H1 (cell line): ENCODE results near the gene SLC15A2. TPM values are rescaled to one million over a fixed set of nuclear protein-coding genes. Genes with fewer than 3 reads are reported as not detected.

Experiments
- CBX5 ChIP-seq: fragments of 300-800, 300-1000 bp; sonication (generic); IDR thresholded peaks from 2 replicates; pipeline ENCODE4 v1.7.1; 2016; ENCODE audit warnings: antibody characterized with exemption, low read length, low read depth
- CEBPB ChIP-seq: IDR thresholded peaks from 2 replicates; pipeline ENCODE4 v1.6.1; 2012; ENCODE audit warnings: low read depth, low read length
- EP300 ChIP-seq, 2 experiments: IDR thresholded peaks; 1 replicate in 1 of 2; 2 replicates in 1 of 2; pipeline ENCODE4 v1.6.1; 2011 to 2012; ENCODE audit warnings: low read depth in 2 of 2, low read length in 2 of 2, mild to moderate bottlenecking in 2 of 2, borderline replicate concordance in 1 of 2, inconsistent platforms in 1 of 2, moderate library complexity in 1 of 2
- GABPA ChIP-seq: IDR thresholded peaks from 2 replicates; pipeline ENCODE4 v1.6.1; 2011; ENCODE audit warnings: mild to moderate bottlenecking, low read length, moderate library complexity, borderline replicate concordance; ENCODE audit not compliant: insufficient read depth
- MAX ChIP-seq: IDR thresholded peaks from 2 replicates; pipeline ENCODE4 v1.6.1; 2012; ENCODE audit warnings: inconsistent platforms
- polyA plus RNA-seq, 7 experiments: library from polyadenylated mRNA; depleted of rRNA in 3 of 7; stranded (reverse) in 5 of 7; unstranded in 2 of 7; fragments of >200 nt in 5 of 7; fragments of 200-250 nt in 2 of 7; gene quantifications; 1 replicate in 5 of 7; 2 replicates in 1 of 7; 4 replicates in 1 of 7; pipeline versions ENCODE4 v1.2.1 to v1.2.3, GENCODE V29; 2011 to 2013; ENCODE audit warnings: missing spikeins in 2 of 7, mixed read lengths in 2 of 7
- total RNA-seq: library from RNA; stranded (reverse); fragmentation: NEBNext Ultra II Directional; extraction: Animal tissue kit (Norgen Biotek cat#: 25700); gene quantifications from 2 replicates; pipeline ENCODE4 v1.2.1, GENCODE V29; 2021

Gene SLC15A2
- total and polyA plus RNA-seq, 2 of the 8 experiments (the other 6 are each of a cell fraction or from before 2014, with no cell fraction given): 2.0 to 3.6 TPM

- TF ChIP-seq CBX5: no peak
- no peak for TF ChIP-seq EP300 (IDR thresholded peaks at IDR 0.05; ENCODE audit: borderline replicate concordance in 1 of 2, low read depth in 2 of 2, low read length in 2 of 2)
- no peak for TF ChIP-seq CEBPB
- TF ChIP-seq MAX: no peak
- TF ChIP-seq GABPA: no peak
- TF ChIP-seq, all 59 proteins: peak for 0
Observed at GRCh38 chr3:121958801-121959200, 64.6 kb downstream of the SLC15A2 start (continued).
